Measurements from ENCODE around the gene NVL.

NVL gene

DNA sequence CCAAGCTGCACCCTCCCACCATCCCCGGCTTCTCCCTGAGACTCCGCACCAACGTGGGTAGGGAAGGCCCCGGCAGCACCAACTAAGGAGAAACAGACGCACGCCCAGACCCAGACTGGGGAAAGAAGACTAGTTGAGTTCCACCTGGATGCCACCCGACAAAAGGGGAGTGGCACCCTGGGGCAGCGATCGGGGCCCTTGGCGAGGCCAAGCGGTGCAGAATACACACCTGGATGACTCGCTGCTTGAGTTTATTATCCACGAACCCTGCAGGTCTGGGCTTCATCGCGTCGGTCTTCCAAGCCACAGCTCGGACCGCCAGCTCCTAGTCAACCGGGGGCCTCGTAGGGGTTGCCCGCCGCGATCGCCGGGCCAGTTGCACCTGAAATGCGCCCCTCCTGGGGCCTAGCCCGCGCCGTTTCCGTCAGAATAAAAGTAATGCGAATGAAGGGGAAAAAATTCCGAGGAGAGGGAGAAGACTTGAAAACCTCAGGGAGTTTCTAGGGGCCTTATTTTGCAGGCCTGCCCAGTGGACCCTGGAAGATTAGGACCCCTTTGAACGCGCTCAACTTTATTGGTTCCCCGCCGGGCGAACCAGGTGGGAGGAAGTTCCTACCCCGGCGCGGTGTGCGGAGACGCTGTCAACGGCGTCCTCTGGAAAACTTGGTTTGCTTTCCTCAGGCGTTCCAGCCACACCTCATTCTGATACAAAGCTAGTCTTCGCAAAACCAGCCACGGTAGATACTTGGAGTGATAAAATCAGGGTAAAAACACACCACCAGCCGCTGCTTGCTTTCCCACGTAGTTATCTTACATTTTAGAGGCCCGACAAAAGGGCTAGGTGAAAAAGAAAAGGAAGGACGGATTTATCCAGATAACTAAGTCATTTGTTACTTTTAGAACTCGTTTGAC, at the start of gene NVL:
TSS of gene NVL (minus strand) at position 331 of the 912 bp plus-strand sequence. CDS start at position 286, 45 bp downstream.
- Mint-ChIP-seq H3K4me1 (ENCODE audit: low read depth) (peaks cover 38% of the 10 kb centered on the region), H3K36me3 (ENCODE audit: low read depth) (peaks cover 24% of the 10 kb centered on the region)
- intact Hi-C loops (cut with micrococcal nuclease) = loop anchor here (1.0 to 10.0 kb wide), 4 partner anchors 216 to 618 kb away; partner anchors contain the start of genes CAPN2 and FBXO28

GRCh38 chr1:224378855-224379631, 49.1 kb upstream of the NVL start:
- H3K27ac Mint-ChIP-seq = peak overlapping the region; percentile 18
- H3K4me3 Mint-ChIP-seq = no peak overlapping the region
- H3K36me3 Mint-ChIP-seq (ENCODE audit: low read depth) = peaks cover 56% of the 10 kb centered on the region
- H3K4me1 Mint-ChIP-seq (ENCODE audit: low read depth) = peaks cover 54% of the 10 kb centered on the region
- no peaks in the 10 kb centered on the region for H3K27me3 Mint-ChIP-seq
- H3K9me3 Mint-ChIP-seq = no peaks in the 10 kb centered on the region
- intact Hi-C loops (cut with micrococcal nuclease) = loop anchor here (10.0 kb wide), 1 partner anchor 94 kb away; no protein-coding TSS in a partner anchor

More for the DNA sequence above, at the start of gene NVL:
- Mint-ChIP-seq H3K4me3 (peak within 1 kb of the TSS; percentile 91), H3K27ac (peak within 1 kb of the TSS; percentile 97), H3K9me3 (no peaks in the 10 kb centered on the region), H3K27me3 (no peaks in the 10 kb centered on the region)

GRCh38 chr1:224377676-224378006, 47.7 kb upstream of the NVL start:
- intact Hi-C loops (cut with micrococcal nuclease) = loop anchor here (10.0 kb wide), 1 partner anchor 93 kb away; no protein-coding TSS in a partner anchor
- Mint-ChIP-seq H3K4me3 (no peak overlapping the region), H3K27ac (no peak overlapping the region), H3K9me3 (no peaks in the 10 kb centered on the region), H3K27me3 (no peaks in the 10 kb centered on the region), H3K4me1 (ENCODE audit: low read depth) (peaks cover 49% of the 10 kb centered on the region), H3K36me3 (ENCODE audit: low read depth) (peaks cover 63% of the 10 kb centered on the region)

DNA sequence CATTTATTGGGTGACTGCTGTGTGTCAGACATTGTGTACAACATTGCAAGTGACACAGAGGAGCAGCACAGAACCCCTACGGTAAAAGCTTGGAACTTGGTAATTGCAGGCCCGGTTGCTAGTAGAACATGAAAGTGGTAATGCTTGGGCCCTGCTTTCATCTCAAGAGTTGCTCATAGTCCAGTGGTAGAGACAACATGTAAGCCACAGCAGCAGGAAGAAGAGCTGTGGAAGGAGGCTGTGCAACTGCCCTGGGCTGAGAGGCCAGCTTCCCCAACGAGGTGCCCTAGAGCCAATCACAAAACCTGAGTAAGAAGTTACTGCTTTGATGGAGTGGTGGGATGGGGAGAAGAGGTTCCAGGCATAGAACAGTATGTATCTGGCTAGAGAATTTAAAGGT, 45.1 kb upstream of the NVL start:
- intact Hi-C loops (cut with micrococcal nuclease) = loop anchor here (10.0 kb wide), 1 partner anchor 90 kb away; no protein-coding TSS in a partner anchor
- H3K4me1 Mint-ChIP-seq (ENCODE audit: low read depth) = peaks cover 36% of the 10 kb centered on the region
- H3K27ac Mint-ChIP-seq = no peak overlapping the region
- no peaks in the 10 kb centered on the region for H3K9me3 Mint-ChIP-seq
- H3K4me3 Mint-ChIP-seq = no peak overlapping the region
- no peaks in the 10 kb centered on the region for H3K27me3 Mint-ChIP-seq
- H3K36me3 Mint-ChIP-seq (ENCODE audit: low read depth) = peaks cover 81% of the 10 kb centered on the region

DNA sequence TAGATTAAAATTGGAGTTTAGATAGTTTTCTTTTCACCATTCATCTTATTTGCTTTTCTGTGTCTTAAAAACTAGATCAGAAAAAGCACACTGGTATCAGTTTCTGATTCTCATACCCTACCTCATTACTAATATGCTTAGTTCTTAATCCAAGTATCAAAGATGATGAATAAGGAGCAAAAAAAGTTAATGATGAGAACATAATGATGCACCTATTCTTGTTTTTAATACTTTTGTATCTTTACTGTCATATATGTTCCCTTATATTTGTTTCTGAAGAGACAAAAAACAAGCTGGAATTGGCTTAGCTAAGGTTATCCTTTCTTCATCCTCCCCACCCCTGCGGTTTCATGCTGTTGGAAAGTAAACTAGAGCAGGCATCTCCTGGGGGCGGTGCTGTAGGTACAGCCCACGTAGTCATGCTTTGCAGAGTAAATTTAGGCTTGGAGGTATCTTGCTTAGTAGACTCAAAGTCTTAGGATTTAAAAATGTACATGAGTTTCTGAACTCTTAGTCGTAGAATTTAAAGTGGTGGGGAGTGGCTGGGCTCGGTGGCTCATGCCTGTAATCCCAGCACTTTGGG, 43.1 kb upstream of the NVL start:
- Mint-ChIP-seq H3K27ac (no peak overlapping the region), H3K36me3 (ENCODE audit: low read depth) (peaks cover 100% of the 10 kb centered on the region), H3K27me3 (no peaks in the 10 kb centered on the region), H3K4me1 (ENCODE audit: low read depth) (peaks cover 22% of the 10 kb centered on the region), H3K4me3 (no peak overlapping the region), H3K9me3 (no peaks in the 10 kb centered on the region)
- intact Hi-C loops (cut with micrococcal nuclease) = loop anchor here (10.0 kb wide), 1 partner anchor 88 kb away; no protein-coding TSS in a partner anchor

GRCh38 chr1:224368409-224368808, 38.4 kb upstream of the NVL start:
- Mint-ChIP-seq H3K27ac (no peak overlapping the region), H3K4me3 (no peak overlapping the region), H3K36me3 (ENCODE audit: low read depth) (peaks cover 91% of the 10 kb centered on the region), H3K9me3 (no peaks in the 10 kb centered on the region), H3K27me3 (no peaks in the 10 kb centered on the region), H3K4me1 (ENCODE audit: low read depth) (peaks cover 6% of the 10 kb centered on the region)
- intact Hi-C loops (cut with micrococcal nuclease) = no loop called here

DNA sequence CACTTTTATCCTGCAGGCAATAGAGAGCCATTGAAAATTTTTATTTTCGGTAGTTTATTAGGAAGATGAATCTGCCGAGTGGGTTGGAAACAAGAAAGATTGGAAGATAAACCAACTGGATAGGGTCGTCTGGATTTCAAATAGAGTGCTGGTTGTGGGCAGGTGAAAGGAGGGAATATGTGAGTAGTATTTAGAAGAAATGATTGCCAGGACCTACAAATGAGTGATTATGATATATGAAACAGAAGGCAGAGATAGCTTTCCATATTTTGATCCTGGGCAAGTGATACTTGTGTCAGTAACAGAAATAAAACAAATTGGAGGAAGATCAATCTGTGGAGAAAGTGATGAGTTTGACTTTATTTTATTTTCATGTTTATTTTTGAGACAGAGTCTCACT, 29.2 kb upstream of the NVL start:
- H3K36me3 Mint-ChIP-seq (ENCODE audit: low read depth) = peaks cover 42% of the 10 kb centered on the region
- H3K9me3 Mint-ChIP-seq = no peaks in the 10 kb centered on the region
- peaks cover 46% of the 10 kb centered on the region for H3K4me1 Mint-ChIP-seq (ENCODE audit: low read depth)
- no peak overlapping the region for H3K27ac Mint-ChIP-seq
- intact Hi-C loops (cut with micrococcal nuclease) = no loop called here
- H3K27me3 Mint-ChIP-seq = no peaks in the 10 kb centered on the region
- H3K4me3 Mint-ChIP-seq = no peak overlapping the region

DNA sequence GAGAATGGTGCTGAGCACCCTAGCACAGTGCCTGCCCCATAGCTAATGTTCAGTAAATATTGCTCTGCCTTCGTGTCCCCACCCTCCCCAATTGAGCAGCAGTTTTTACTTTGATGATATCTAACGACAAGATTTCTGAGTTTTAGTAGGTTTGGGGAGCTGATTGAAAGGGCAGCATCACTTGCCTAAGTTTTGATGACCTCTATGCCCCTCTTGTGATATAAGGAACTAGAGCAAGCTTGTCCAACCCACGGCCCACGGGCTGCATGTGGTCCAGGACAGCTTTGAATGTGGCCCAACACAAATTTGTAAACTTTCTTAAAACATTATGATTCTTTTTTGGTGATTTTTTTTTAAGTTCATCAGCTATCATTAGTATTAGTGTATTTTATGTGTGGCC, 28.3 kb upstream of the NVL start:
- Mint-ChIP-seq H3K27ac (no peak overlapping the region), H3K36me3 (ENCODE audit: low read depth) (peaks cover 33% of the 10 kb centered on the region), H3K4me3 (no peak overlapping the region), H3K9me3 (no peaks in the 10 kb centered on the region), H3K27me3 (no peaks in the 10 kb centered on the region), H3K4me1 (ENCODE audit: low read depth) (peaks cover 39% of the 10 kb centered on the region)
- intact Hi-C loops (cut with micrococcal nuclease) = no loop called here

DNA sequence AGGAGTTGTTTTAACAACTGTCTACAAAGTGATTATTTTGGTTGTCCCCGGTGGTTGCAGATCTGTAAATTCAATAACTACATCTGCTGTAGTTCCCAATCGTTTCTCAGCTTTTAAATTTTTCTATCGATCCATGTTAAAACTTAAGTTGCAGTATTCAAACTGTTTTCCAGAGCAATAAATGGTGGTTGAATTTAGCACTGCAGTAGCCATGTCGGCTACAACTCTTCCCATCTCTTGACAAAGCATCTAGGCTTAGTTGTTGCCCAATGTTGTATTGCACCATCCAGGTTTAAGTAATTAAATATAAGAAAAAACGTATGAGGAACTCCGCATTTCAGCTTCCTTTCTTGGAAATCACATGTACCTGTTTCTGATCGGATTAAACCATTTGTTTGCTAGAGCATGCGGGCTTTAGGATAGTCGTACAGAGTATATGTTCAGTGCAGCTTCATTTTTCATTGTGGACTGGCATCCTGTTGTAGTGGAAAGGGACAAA, 27.7 kb upstream of the NVL start:
- intact Hi-C loops (cut with micrococcal nuclease) = no loop called here
- peak overlapping the region; percentile 80 for H3K4me3 Mint-ChIP-seq
- H3K9me3 Mint-ChIP-seq = no peaks in the 10 kb centered on the region
- peaks cover 34% of the 10 kb centered on the region for H3K4me1 Mint-ChIP-seq (ENCODE audit: low read depth)
- H3K36me3 Mint-ChIP-seq (ENCODE audit: low read depth) = peaks cover 27% of the 10 kb centered on the region
- H3K27me3 Mint-ChIP-seq = no peaks in the 10 kb centered on the region
- H3K27ac Mint-ChIP-seq = peak overlapping the region; percentile 77

DNA sequence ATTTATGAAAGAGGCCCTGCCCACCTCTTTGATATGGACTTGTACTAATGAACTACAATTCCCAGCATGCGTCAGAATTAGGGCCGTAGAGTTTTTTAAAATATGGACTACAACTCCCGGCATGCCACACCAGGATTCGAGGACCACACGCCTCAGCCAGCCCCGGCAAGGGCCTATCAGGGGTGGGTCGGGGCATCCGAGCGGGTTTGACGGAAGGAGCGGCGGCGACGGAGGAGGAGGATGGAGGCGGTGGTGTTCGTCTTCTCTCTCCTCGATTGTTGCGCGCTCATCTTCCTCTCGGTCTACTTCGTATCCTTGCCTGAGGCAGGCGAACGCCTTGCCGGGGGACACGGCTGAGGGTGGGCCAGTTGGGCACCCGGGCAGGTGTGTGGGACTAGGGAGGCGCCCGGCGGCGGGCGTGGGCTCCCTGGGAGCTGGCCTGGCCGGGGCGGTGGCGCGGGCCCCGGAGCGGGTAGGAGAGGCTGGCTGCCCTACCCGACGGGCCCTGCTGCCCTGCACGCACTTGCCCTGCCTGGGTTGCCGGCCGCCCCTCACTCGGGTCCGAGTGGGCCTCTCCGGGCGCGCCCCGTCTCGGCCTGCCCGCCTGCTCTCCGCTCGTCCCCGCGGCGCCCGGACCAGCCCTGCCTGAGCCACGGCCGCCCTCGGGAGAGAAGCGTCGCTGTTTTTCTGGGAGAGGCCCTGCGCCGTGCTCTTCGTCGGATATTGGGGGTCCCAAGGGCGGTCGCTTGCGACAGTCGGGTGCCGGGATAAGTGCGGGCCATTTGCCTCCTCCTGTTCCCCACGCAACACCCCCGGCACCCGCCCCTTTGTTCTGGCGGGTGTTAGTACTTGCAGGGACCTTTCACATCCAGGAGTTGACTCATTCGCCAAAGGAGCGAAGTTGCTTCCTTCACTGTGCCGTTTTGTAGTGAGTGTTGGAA, 27.0 kb upstream of the NVL start, which contains the start of gene CNIH4:
TSS of gene CNIH4 (plus strand) at position 195 of the 941 bp plus-strand sequence. CDS start at position 241, 46 bp downstream.
- H3K9me3 Mint-ChIP-seq = no peaks in the 10 kb centered on the region
- H3K27me3 Mint-ChIP-seq = no peaks in the 10 kb centered on the region
- H3K27ac Mint-ChIP-seq = peak within 1 kb of the TSS; percentile 77
- H3K36me3 Mint-ChIP-seq (ENCODE audit: low read depth) = peaks cover 20% of the 10 kb centered on the region
- peaks cover 28% of the 10 kb centered on the region for H3K4me1 Mint-ChIP-seq (ENCODE audit: low read depth)
- intact Hi-C loops (cut with micrococcal nuclease) = loop anchor here (1.0 kb wide), 1 partner anchor 243 kb away; the partner anchor contains the start of gene FBXO28
- peak within 1 kb of the TSS; percentile 80 for H3K4me3 Mint-ChIP-seq

DNA sequence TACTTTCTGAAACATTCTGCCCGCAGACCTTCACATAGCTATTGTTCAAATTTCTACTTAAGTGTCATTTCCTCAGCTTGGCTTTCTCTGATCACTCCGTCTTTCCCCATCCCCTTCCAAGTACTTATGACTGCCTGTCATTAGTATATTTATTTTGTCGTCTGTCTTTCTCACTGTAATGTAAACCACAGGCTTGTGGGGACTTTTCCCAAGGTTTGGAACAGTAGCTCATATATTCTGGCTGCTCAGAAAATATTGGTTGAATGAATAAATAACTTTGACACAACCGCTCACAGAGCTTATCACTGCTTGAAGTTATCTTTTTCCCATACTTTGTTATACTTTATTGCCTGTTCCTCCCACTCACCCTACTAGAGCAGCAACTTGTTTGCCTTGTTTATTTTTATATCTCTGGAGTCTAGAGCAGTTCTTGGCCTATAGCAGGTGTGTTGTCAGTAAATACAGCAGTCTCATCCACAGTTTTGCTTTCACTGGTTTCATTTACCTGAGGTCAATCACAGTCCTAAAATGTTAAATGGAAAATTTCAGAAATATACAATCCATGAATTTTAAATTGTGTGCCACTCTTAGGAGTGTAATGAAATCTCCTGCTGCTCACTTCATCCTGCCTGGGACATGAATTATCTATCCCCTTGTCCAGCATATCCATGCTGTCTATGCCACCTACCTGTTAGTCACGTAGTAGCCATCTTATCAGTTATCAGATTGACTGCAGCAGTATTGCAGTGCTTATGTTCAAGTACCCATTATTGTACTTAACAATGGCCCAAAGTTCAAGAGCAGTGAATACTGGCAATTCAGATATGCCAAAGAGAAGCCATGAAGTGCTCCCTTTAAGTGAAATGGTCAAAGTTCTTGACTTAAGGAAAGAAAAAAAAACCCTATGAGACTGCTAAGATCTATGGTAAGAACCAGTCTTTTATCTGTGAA, 24.3 kb upstream of the NVL start:
- H3K9me3 Mint-ChIP-seq = no peaks in the 10 kb centered on the region
- H3K27ac Mint-ChIP-seq = no peak overlapping the region
- no peaks in the 10 kb centered on the region for H3K27me3 Mint-ChIP-seq
- intact Hi-C loops (cut with micrococcal nuclease) = no loop called here
- H3K36me3 Mint-ChIP-seq (ENCODE audit: low read depth) = peaks cover 18% of the 10 kb centered on the region
- H3K4me3 Mint-ChIP-seq = no peak overlapping the region
- peaks cover 21% of the 10 kb centered on the region for H3K4me1 Mint-ChIP-seq (ENCODE audit: low read depth)

Data from dendritic cell treated with granulocyte-macrophage colony-stimulating factor and Interleukin-4, amounts not matched to agents 40 ng/mL and 50 ng/mL, for 4 days (primary cell).